Naive thymus-derived CD8-positive, alpha-beta T cell (primary cell): ENCODE measurements around the gene LPP. TPM values are rescaled to one million over a fixed set of nuclear protein-coding genes. Genes with fewer than 3 reads are reported as not detected.

Source experiments
- ATAC-seq, 2 donors: fragments of 150-1000 bp; cut with Tn5 transposase in 1 of 2; sonication (Bioruptor Pico), chemical (Tn5 transposase) in 1 of 2; 1 replicate in 1 of 2; 2 replicates in 1 of 2; pipeline ENCODE4 v1.10.0; 2021; ENCODE audit warnings: mild to moderate bottlenecking in 2 of 2, moderate library complexity in 2 of 2
- POLR2A ChIA-PET: fragments of 350-600 bp; sonication (Branson Sonifier 250); formaldehyde crosslinking; loops from one replicate; lab custom pipeline; 2021; ENCODE audit warnings: antibody characterized with exemption; lab: Charles Lee
- DNase-seq, 10 donors: peaks; one replicate each; pipeline versions ENCODE4 v3.0.0 to v3.0.0-alpha.2; 2020 to 2022
- H3K27ac Mint-ChIP-seq, 10 donors: one replicate each; pipeline ENCODE4 v1.8.0; 2020 to 2022; ENCODE audit warnings: mild to moderate bottlenecking in 10 of 10, mixed read lengths in 10 of 10, moderate library complexity in 4 of 10, inconsistent platforms in 1 of 10
- H3K27me3 Mint-ChIP-seq, 5 donors: one replicate each; pipeline ENCODE4 v1.8.0; 2021 to 2022; ENCODE audit warnings: mixed read lengths in 5 of 5
- H3K36me3 Mint-ChIP-seq, 3 donors: one replicate each; pipeline ENCODE4 v1.8.0; 2020 to 2022; ENCODE audit warnings: mixed read lengths in 3 of 3, mild to moderate bottlenecking in 2 of 3, inconsistent platforms in 1 of 3
- H3K4me1 Mint-ChIP-seq, 4 donors: one replicate each; pipeline ENCODE4 v1.8.0; 2021 to 2022; ENCODE audit warnings: mixed read lengths in 4 of 4
- H3K4me3 Mint-ChIP-seq, 10 donors: one replicate each; pipeline ENCODE4 v1.8.0; 2020 to 2022; ENCODE audit warnings: mild to moderate bottlenecking in 10 of 10, mixed read lengths in 10 of 10, moderate library complexity in 6 of 10, inconsistent platforms in 1 of 10
- H3K9me3 Mint-ChIP-seq, 9 donors: one replicate each; pipeline ENCODE4 v1.8.0; 2020 to 2022; ENCODE audit warnings: mixed read lengths in 9 of 9, mild to moderate bottlenecking in 3 of 9, inconsistent platforms in 1 of 9, moderate library complexity in 1 of 9
- polyA plus RNA-seq, 3 donors: library from polyadenylated mRNA; unstranded; fragments of 300-500 nt; fragmentation: Illumina TruSeq; gene quantifications; one replicate each; pipeline ENCODE4 v1.2.3, GENCODE V29; 2021
- total RNA-seq, 8 experiments: library from RNA in 2 of 8; stranded (reverse) in 2 of 8; gene quantifications; one replicate each; pipeline ENCODE4 v1.2.3 and lab custom pipeline; 2021 to 2026

The LPP gene
- total and polyA plus RNA-seq, 5 experiments from 2014 or later = 4.9 to 12.5 (median 7.7) TPM

DNA sequence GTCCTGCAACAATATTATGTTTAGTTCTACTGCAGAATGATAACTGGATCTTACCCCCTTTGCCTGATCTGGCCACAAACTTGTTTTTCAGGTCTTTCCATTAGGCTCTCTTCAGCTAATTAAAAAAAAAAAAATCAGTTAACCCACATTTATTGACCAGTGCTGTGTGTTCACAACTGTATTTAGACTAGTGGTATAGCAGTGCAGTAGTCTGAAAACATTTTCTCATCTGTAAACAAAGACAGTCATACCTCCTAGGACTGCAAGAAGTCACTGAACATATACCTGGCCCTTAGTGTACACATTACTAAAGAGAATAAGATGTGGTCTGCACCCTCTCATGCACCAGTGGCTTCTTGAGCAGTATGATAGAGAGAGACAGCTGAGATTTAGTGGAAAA lies 22.5 kb downstream of the LPP start:
- POLR2A ChIA-PET = interaction anchor here (0.5 kb wide), 1 partner anchor 71 kb away, joined by 3 read pairs; no protein-coding TSS in a partner anchor
- peaks cover 0 to 2% (median 0%) of the 10 kb centered on the region in 5 donors for H3K27me3 Mint-ChIP-seq
- no peak overlapping the region for H3K4me3 Mint-ChIP-seq

GRCh38 chr3:188176884-188177283 lies 22.9 kb downstream of the LPP start:
- POLR2A ChIA-PET = interaction anchor here (0.5 kb wide), 1 partner anchor 71 kb away, joined by 3 read pairs; no protein-coding TSS in a partner anchor
- ATAC-seq (no peak), DNase-seq (no peak)
- Mint-ChIP-seq H3K9me3 (no peaks in the 10 kb centered on the region), H3K36me3 (peaks cover 3 to 10% (median 7%) of the 10 kb centered on the region in 3 donors), H3K27me3 (peaks cover 0 to 2% (median 0%) of the 10 kb centered on the region in 5 donors), H3K4me3 (no peak overlapping the region), H3K27ac (peak overlapping the region in 5 of 10 donors; percentile 17 to 58 (median 22)), H3K4me1 (peaks cover 32 to 57% (median 47%) of the 10 kb centered on the region in 4 donors)

More for the DNA sequence above, 22.5 kb downstream of the LPP start:
- Mint-ChIP-seq H3K36me3 (peaks cover 3 to 10% (median 7%) of the 10 kb centered on the region in 3 donors), H3K27ac (peak overlapping the region in 1 of 10 donors; percentile 58), H3K4me1 (peaks cover 32 to 58% (median 49%) of the 10 kb centered on the region in 4 donors), H3K9me3 (no peaks in the 10 kb centered on the region)
- DNase-seq (no peak), ATAC-seq (no peak)

GRCh38 chr3:188177721-188178120 lies 23.8 kb downstream of the LPP start:
- Mint-ChIP-seq H3K27ac (peak overlapping the region in 2 of 10 donors; percentile 20 to 74), H3K4me1 (peaks cover 32 to 57% (median 47%) of the 10 kb centered on the region in 4 donors)
- no peak for ATAC-seq

GRCh38 chr3:188178293-188178936 lies 24.5 kb downstream of the LPP start:
- Mint-ChIP-seq H3K36me3 (peaks cover 3 to 9% (median 7%) of the 10 kb centered on the region in 3 donors), H3K27ac (peak overlapping the region; percentile 1 to 86 (median 43)), H3K9me3 (no peaks in the 10 kb centered on the region), H3K4me3 (peak overlapping the region in 6 of 10 donors; percentile 3 to 75 (median 12)), H3K27me3 (peaks cover 0 to 2% (median 0%) of the 10 kb centered on the region in 5 donors), H3K4me1 (peaks cover 32 to 56% (median 47%) of the 10 kb centered on the region in 4 donors)
- POLR2A ChIA-PET = no interaction called here
- DNase-seq (no peak), ATAC-seq (peak in 1 of 2 donors; percentile 64)

More at GRCh38 chr3:188177721-188178120, 23.8 kb downstream of the LPP start:
- no peaks in the 10 kb centered on the region for H3K9me3 Mint-ChIP-seq
- H3K27me3 Mint-ChIP-seq = peaks cover 0 to 2% (median 0%) of the 10 kb centered on the region in 5 donors
- H3K4me3 Mint-ChIP-seq = no peak overlapping the region
- peaks cover 3 to 10% (median 7%) of the 10 kb centered on the region in 3 donors for H3K36me3 Mint-ChIP-seq
- no peak for DNase-seq
- POLR2A ChIA-PET = no interaction called here

DNA sequence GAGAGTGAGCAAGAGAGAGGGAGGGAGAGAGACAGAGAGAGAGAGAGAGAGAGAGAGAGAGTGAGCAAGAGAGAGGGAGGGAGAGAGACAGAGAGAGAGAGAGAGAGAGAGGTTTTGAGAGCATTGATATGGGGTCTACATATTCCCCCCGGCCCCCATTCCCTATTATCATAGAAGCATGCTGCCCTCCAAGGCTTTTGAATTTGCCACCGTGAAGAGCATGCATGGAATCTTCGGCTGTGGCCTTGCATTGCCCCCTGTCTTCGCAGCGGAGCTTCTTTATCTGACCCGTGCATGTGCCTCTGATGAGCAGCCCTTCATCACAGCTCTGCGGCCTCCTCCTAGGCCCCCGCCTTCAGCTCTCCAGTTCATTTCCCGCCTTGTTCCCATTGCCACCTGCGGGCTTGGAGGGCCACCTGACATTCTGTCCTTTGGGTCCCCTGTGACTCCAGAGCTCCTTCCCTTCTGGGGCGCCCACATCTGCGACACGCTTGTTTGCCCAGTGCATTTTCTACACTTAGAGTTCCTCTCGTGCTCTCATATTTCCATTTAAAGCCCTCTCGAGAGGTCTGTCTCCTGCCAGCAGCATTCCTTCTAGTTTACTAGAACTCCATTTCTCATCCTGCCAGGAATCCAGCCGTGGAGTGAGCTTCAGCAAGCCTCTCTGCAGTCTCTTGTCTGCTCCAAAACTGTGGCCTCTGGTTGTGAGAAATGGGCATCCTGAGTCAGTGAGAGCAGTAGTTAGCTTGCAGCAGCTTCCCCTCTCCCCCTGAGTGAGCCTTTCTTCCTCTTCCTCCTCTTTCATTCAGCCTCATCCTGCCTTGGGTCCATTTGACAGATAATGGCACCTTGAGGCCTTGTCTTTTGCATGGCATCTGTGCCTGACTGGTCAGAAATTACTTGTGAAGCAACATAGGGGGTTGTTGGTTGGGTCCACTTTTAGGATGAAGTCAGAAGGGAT lies 25.3 kb downstream of the LPP start:
- peak overlapping the region in 4 of 10 donors; percentile 8 to 75 (median 21) for H3K4me3 Mint-ChIP-seq
- H3K4me1 Mint-ChIP-seq = peaks cover 32 to 53% (median 46%) of the 10 kb centered on the region in 4 donors
- H3K9me3 Mint-ChIP-seq = no peaks in the 10 kb centered on the region
- H3K36me3 Mint-ChIP-seq = peaks cover 3 to 7% (median 7%) of the 10 kb centered on the region in 3 donors
- POLR2A ChIA-PET = no interaction called here
- peaks cover 0 to 2% (median 0%) of the 10 kb centered on the region in 5 donors for H3K27me3 Mint-ChIP-seq
- ATAC-seq = no peak
- DNase-seq = no peak
- peak overlapping the region; percentile 3 to 86 (median 25) for H3K27ac Mint-ChIP-seq

DNA sequence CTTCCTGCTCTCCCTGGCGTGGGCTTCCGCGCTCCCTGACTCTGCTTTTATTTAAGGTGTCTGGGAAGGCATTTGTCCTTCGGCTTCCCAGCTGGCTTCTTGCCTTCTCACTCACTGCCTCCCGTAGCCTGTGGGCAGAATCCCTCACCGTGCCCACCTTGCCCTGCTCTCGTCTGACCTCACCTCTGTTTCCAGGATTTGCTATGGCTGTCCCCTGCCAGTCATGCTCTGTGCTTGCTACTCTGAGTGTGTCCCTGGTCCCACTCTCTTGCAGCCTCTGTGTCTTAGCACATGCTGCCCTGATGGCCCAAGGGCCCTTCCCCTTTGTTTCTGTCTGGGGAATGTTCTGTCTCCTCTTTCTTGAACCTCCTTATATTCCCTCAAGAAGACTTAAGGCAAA lies 26.2 kb downstream of the LPP start:
- POLR2A ChIA-PET = no interaction called here
- Mint-ChIP-seq H3K4me3 (peak overlapping the region in 2 of 10 donors; percentile 0 to 23), H3K27ac (peak overlapping the region in 5 of 10 donors; percentile 7 to 53 (median 21)), H3K27me3 (peaks cover 0 to 2% (median 0%) of the 10 kb centered on the region in 5 donors), H3K4me1 (peaks cover 33 to 54% (median 44%) of the 10 kb centered on the region in 4 donors), H3K9me3 (no peaks in the 10 kb centered on the region), H3K36me3 (peaks cover 3 to 7% (median 7%) of the 10 kb centered on the region in 3 donors)
- ATAC-seq (no peak), DNase-seq (no peak)

- Mint-ChIP-seq H3K4me1 (peaks cover 33 to 60% (median 45%) of the 10 kb centered on the region in 4 donors), H3K36me3 (peaks cover 0 to 7% (median 5%) of the 10 kb centered on the region in 3 donors), H3K9me3 (no peaks in the 10 kb centered on the region), H3K27ac (peak overlapping the region in 2 of 10 donors; percentile 13 to 45), H3K27me3 (peaks cover 0 to 2% (median 0%) of the 10 kb centered on the region in 5 donors), H3K4me3 (no peak overlapping the region)
- DNase-seq = no peak
- POLR2A ChIA-PET = no interaction called here
- ATAC-seq = no peak
Observed at GRCh38 chr3:188183452-188183851, 29.5 kb downstream of the LPP start.

- no peak for DNase-seq
- Mint-ChIP-seq H3K9me3 (no peaks in the 10 kb centered on the region), H3K27ac (no peak overlapping the region), H3K4me1 (peaks cover 28 to 57% (median 45%) of the 10 kb centered on the region in 4 donors), H3K36me3 (peaks cover 0 to 4% (median 4%) of the 10 kb centered on the region in 3 donors), H3K4me3 (peak overlapping the region in 1 of 10 donors; percentile 20), H3K27me3 (peaks cover 0 to 2% (median 0%) of the 10 kb centered on the region in 5 donors)
- POLR2A ChIA-PET = no interaction called here
- ATAC-seq = no peak
Observed at GRCh38 chr3:188184160-188184559, 30.2 kb downstream of the LPP start.

DNA sequence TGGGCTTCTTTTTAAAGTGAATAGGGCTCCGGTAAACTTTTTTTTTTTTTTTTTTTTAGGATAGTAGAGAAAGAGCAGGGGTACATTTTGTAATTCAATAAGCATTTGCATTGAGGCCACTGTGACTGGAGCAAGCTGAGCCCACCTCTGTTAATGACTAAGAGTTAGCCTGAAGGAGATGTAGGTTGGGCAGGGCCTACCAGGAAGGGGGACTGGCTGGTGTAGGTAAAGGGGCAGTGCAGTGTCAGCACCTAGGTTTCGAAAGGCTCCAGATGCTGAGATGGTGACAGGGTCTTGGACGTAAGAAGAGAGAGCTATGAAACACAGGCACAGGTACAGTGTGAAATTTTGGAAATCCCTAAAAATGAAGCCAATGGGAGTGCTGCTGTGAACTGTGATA lies 30.7 kb downstream of the LPP start:
- peak overlapping the region in 2 of 10 donors; percentile 20 for H3K4me3 Mint-ChIP-seq
- H3K36me3 Mint-ChIP-seq = peaks cover 0 to 4% (median 1%) of the 10 kb centered on the region in 3 donors
- peaks cover 0 to 2% (median 0%) of the 10 kb centered on the region in 5 donors for H3K27me3 Mint-ChIP-seq
- ATAC-seq (no peak), DNase-seq (no peak)
- H3K9me3 Mint-ChIP-seq = no peaks in the 10 kb centered on the region
- H3K4me1 Mint-ChIP-seq = peaks cover 27 to 57% (median 45%) of the 10 kb centered on the region in 4 donors
- H3K27ac Mint-ChIP-seq = peak overlapping the region in 3 of 10 donors; percentile 13 to 68 (median 53)
- POLR2A ChIA-PET = interaction anchor here (0.6 kb wide), 1 partner anchor 293 kb away, joined by 3 read pairs; no protein-coding TSS in a partner anchor

DNA sequence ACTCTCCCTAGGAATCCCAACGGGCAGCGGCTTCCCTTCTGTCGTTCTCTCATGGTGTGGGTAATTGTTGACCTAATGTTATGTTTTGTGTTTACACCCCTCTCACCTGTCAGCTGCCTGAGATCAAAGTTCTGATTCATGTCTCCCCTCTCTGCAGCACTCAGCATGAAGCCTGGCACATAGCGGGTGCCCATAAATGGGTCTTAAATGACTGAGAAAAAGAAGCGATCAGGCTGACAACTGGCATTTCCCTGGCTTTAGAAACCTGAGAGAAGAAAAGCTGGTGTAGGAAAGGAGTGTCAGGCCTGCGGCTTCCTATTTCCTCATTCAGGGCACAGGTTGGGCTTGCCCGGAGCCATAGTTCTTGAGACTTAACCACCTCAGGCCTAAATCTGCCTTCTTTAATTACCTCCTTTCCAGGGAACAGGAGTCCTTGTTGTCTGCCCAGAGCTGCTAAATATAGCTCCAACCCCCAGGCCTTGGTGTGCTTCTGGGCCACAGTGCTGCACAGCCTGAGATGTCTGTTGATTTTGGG lies 31.8 kb downstream of the LPP start:
- H3K4me1 Mint-ChIP-seq = peaks cover 25 to 53% (median 48%) of the 10 kb centered on the region in 4 donors
- peak overlapping the region in 8 of 10 donors; percentile 0 to 87 (median 60) for H3K27ac Mint-ChIP-seq
- H3K27me3 Mint-ChIP-seq = no peaks in the 10 kb centered on the region
- H3K9me3 Mint-ChIP-seq = no peaks in the 10 kb centered on the region
- DNase-seq (peak in 1 of 10 donors; percentile 16), ATAC-seq (peak; percentile 28 to 49)
- H3K4me3 Mint-ChIP-seq = peak overlapping the region in 7 of 10 donors; percentile 7 to 46 (median 34)
- POLR2A ChIA-PET = no interaction called here
- H3K36me3 Mint-ChIP-seq = no peaks in the 10 kb centered on the region

- POLR2A ChIA-PET = no interaction called here
- Mint-ChIP-seq H3K27me3 (no peaks in the 10 kb centered on the region), H3K27ac (peak overlapping the region in 1 of 10 donors; percentile 20), H3K4me3 (no peak overlapping the region), H3K4me1 (peaks cover 27 to 62% (median 50%) of the 10 kb centered on the region in 4 donors), H3K9me3 (no peaks in the 10 kb centered on the region), H3K36me3 (peaks cover 2 to 7% (median 5%) of the 10 kb centered on the region in 3 donors)
- ATAC-seq (no peak), DNase-seq (peak in 1 of 10 donors; percentile 8)
Observed at GRCh38 chr3:188187053-188187452, 33.1 kb downstream of the LPP start.

DNA sequence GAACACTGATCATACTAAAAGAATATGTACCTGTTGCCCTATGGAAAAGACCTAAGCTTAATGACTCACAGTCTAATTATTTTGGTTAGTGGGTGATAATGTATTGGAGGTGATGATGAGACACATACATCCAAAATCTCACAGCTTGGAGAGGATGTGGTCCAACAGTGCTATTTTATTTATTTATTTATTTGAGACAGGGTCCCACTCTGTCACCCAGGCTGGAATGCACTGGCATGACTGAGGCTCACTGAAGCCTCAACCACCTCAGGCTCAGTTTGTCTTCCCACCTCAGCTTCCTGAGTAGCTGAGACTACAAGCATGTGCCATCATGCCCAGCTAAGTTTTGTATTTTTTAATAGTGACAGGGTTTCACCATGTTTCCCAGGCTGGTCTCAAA lies 35.0 kb downstream of the LPP start:
- Mint-ChIP-seq H3K36me3 (peaks cover 11 to 14% (median 13%) of the 10 kb centered on the region in 3 donors), H3K4me3 (peak overlapping the region in 1 of 10 donors; percentile 12), H3K9me3 (no peaks in the 10 kb centered on the region), H3K27me3 (no peaks in the 10 kb centered on the region), H3K27ac (peak overlapping the region in 2 of 10 donors; percentile 42 to 56), H3K4me1 (peaks cover 32 to 72% (median 50%) of the 10 kb centered on the region in 4 donors)
- DNase-seq (no peak), ATAC-seq (no peak)
- POLR2A ChIA-PET = no interaction called here
